H1 (cell line): Measurements from ENCODE around the gene DGAT2. TPM values are rescaled to one million over a fixed set of nuclear protein-coding genes. Genes with fewer than 3 reads are reported as not detected.

Experiments
- CTCF ChIA-PET: fragments of 300-600 bp; sonication (Branson Sonifier 250); formaldehyde crosslinking; loops from one replicate; lab custom pipeline; 2021; ENCODE audit not compliant: partially characterized antibody; lab: Charles Lee
- POLR2A ChIA-PET: fragments of 300-600 bp; sonication (Branson Sonifier 250); formaldehyde crosslinking; loops from one replicate; lab custom pipeline; 2021; ENCODE audit warnings: inconsistent platforms; ENCODE audit not compliant: partially characterized antibody; lab: Charles Lee
- DNase-seq, 2 experiments: peaks; one replicate each; pipeline versions ENCODE4 v3.0.0 to v3.0.0-alpha.2; 2010 to 2022; ENCODE audit warnings: low spot score in 2 of 2, low read depth in 1 of 2, mixed read lengths in 1 of 2
- FAIRE-seq: peaks from 2 replicates; lab custom pipeline; 2011; peaks lifted over from hg19 to GRCh38; lab: Jason Lieb, UNC
- H2AFZ ChIP-seq: 2 replicates; pipeline ENCODE4 v1.8.1; 2012; ENCODE audit warnings: low read length, inconsistent platforms
- H2AK5ac ChIP-seq: 2 replicates; pipeline ENCODE4 v1.6.1; 2013; ENCODE audit warnings: low read depth, low read length
- H2BK120ac ChIP-seq: replicated peaks from 2 replicates; pipeline ENCODE3; 2013; ENCODE audit warnings: low read depth, low read length, inconsistent platforms
- H2BK12ac ChIP-seq: 2 replicates; pipeline ENCODE4 v1.6.1; 2013; ENCODE audit warnings: low read depth, low read length
- H2BK15ac ChIP-seq: 2 replicates; pipeline ENCODE4 v1.6.1; 2013; ENCODE audit warnings: low read length
- H2BK20ac ChIP-seq: 2 replicates; pipeline ENCODE4 v1.6.1; 2013; ENCODE audit warnings: low read length
- H2BK5ac ChIP-seq: 2 replicates; pipeline ENCODE4 v1.6.1; 2013; ENCODE audit warnings: low read depth, low read length
- H3K14ac ChIP-seq: 2 replicates; pipeline ENCODE4 v1.6.1; 2013; ENCODE audit warnings: inconsistent platforms; ENCODE audit not compliant: insufficient read length
- H3K18ac ChIP-seq: 2 replicates; pipeline ENCODE4 v1.6.1; 2013; ENCODE audit warnings: low read length; ENCODE audit errors: extremely low read depth
- H3K23ac ChIP-seq: 2 replicates; pipeline ENCODE4 v1.6.1; 2013; ENCODE audit warnings: inconsistent platforms; ENCODE audit not compliant: insufficient read length
- H3K23me2 ChIP-seq: 2 replicates; pipeline ENCODE4 v1.6.1; 2013; ENCODE audit warnings: low read depth, low read length
- H3K27ac ChIP-seq: 2 replicates; pipeline ENCODE4 v1.6.1; 2011; ENCODE audit warnings: low read depth, low read length, inconsistent platforms
- H3K27me3 ChIP-seq, 4 experiments: replicated peaks in 1 of 4; 1 replicate in 1 of 4; 2 replicates in 3 of 4; pipeline versions ENCODE4 v1.6.1 to v1.8.1; 2011 to 2013; ENCODE audit warnings: low read length in 3 of 4, mild to moderate bottlenecking in 3 of 4, inconsistent platforms in 2 of 4, mixed read lengths in 2 of 4, moderate library complexity in 1 of 4; ENCODE audit not compliant: control insufficient read depth in 3 of 4, insufficient read depth in 3 of 4; ENCODE audit errors: extremely low read depth in 1 of 4
- H3K36me3 ChIP-seq, 4 experiments: 2 replicates each; pipeline versions ENCODE4 v1.6.1 to v1.8.1; 2011 to 2013; ENCODE audit warnings: mild to moderate bottlenecking in 4 of 4, low read length in 3 of 4, moderate library complexity in 2 of 4, control low read depth in 1 of 4, inconsistent platforms in 1 of 4; ENCODE audit not compliant: insufficient read depth in 4 of 4, control insufficient read depth in 2 of 4
- H3K4ac ChIP-seq: replicated peaks from 2 replicates; pipeline ENCODE3; 2013; ENCODE audit warnings: low read length, low read depth, mixed read lengths, inconsistent platforms; ENCODE audit not compliant: insufficient read length
- H3K4me1 ChIP-seq, 4 experiments: replicated peaks in 1 of 4; 1 replicate in 1 of 4; 2 replicates in 3 of 4; pipeline versions ENCODE4 v1.6.1 to v1.8.1; 2011 to 2013; ENCODE audit warnings: low read length in 3 of 4, inconsistent platforms in 2 of 4, mixed read lengths in 1 of 4; ENCODE audit not compliant: insufficient read depth in 4 of 4, control insufficient read depth in 3 of 4
- H3K4me2 ChIP-seq, 2 experiments: 2 replicates each; pipeline versions ENCODE4 v1.6.1 to v1.8.1; 2011 to 2013; ENCODE audit warnings: low read depth in 2 of 2, low read length in 2 of 2, control low read depth in 1 of 2, inconsistent platforms in 1 of 2, mild to moderate bottlenecking in 1 of 2; ENCODE audit not compliant: insufficient read depth in 1 of 2
- H3K4me3 ChIP-seq, 4 experiments: fragments of 200-600, 300-600 bp in 1 of 4; sonication (generic), shearing (Covaris generic), sonication (Bioruptor Twin) in 1 of 4; 2 replicates each; pipeline versions ENCODE4 v1.5.1 to v1.8.1; 2011 to 2016; ENCODE audit warnings: low read length in 4 of 4, low read depth in 3 of 4, control low read depth in 2 of 4, inconsistent platforms in 2 of 4, mild to moderate bottlenecking in 2 of 4, mixed read lengths in 1 of 4, moderate library complexity in 1 of 4; ENCODE audit not compliant: insufficient read depth in 2 of 4; ENCODE audit errors: extremely low read depth in 1 of 4
- H3K56ac ChIP-seq: replicated peaks from 2 replicates; pipeline ENCODE3; 2013; ENCODE audit warnings: low read depth, mild to moderate bottlenecking, mixed read lengths, low read length, inconsistent platforms; ENCODE audit not compliant: insufficient read length
- H3K79me1 ChIP-seq: 2 replicates; pipeline ENCODE4 v1.6.1; 2013; ENCODE audit warnings: low read depth, low read length, control low read depth
- H3K79me2 ChIP-seq, 2 experiments: 2 replicates each; pipeline versions ENCODE4 v1.6.1 to v1.8.1; 2012 to 2013; ENCODE audit warnings: low read length in 2 of 2, mild to moderate bottlenecking in 2 of 2, inconsistent platforms in 1 of 2; ENCODE audit not compliant: insufficient read depth in 2 of 2, control insufficient read depth in 1 of 2
- H3K9ac ChIP-seq, 4 experiments: replicated peaks in 1 of 4; 1 replicate in 1 of 4; 2 replicates in 3 of 4; pipeline versions ENCODE4 v1.6.1 to v1.8.1; 2011 to 2013; ENCODE audit warnings: low read depth in 3 of 4, low read length in 3 of 4, control low read depth in 2 of 4, mild to moderate bottlenecking in 2 of 4, moderate library complexity in 2 of 4, inconsistent platforms in 1 of 4; ENCODE audit errors: extremely low read depth in 1 of 4
- H3K9me3 ChIP-seq, 2 experiments: 2 replicates each; pipeline versions ENCODE4 v1.6.1 to v1.8.1; 2012 to 2013; ENCODE audit warnings: mild to moderate bottlenecking in 2 of 2, moderate library complexity in 2 of 2, control low read depth in 1 of 2, inconsistent platforms in 1 of 2, low read depth in 1 of 2, low read length in 1 of 2, mixed read lengths in 1 of 2; ENCODE audit not compliant: insufficient read depth in 2 of 2
- H4K20me1 ChIP-seq, 2 experiments: replicated peaks in 1 of 2; 2 replicates each; pipeline versions ENCODE3 to v1.8.1; 2011 to 2013; ENCODE audit warnings: inconsistent platforms in 2 of 2, low read length in 2 of 2, mild to moderate bottlenecking in 1 of 2; ENCODE audit not compliant: insufficient read depth in 2 of 2, control insufficient read depth in 1 of 2
- H4K5ac ChIP-seq: 2 replicates; pipeline ENCODE4 v1.6.1; 2013; ENCODE audit warnings: low read length, low read depth, mixed read lengths, inconsistent platforms; ENCODE audit not compliant: insufficient read length
- H4K8ac ChIP-seq: 2 replicates; pipeline ENCODE4 v1.8.0; 2013; ENCODE audit warnings: mild to moderate bottlenecking, moderate library complexity, low read length, inconsistent platforms; ENCODE audit not compliant: insufficient read depth; ENCODE audit errors: extremely low read depth
- H4K91ac ChIP-seq: replicated peaks from 2 replicates; pipeline ENCODE3; 2013; ENCODE audit warnings: low read length, mixed read lengths, inconsistent platforms; ENCODE audit not compliant: insufficient read length
- CBX5 ChIP-seq: fragments of 300-800, 300-1000 bp; sonication (generic); IDR thresholded peaks from 2 replicates; pipeline ENCODE4 v1.7.1; 2016; ENCODE audit warnings: antibody characterized with exemption, low read length, low read depth
- CBX8 ChIP-seq: fragments of 300-800, 300-1000 bp; sonication (generic); IDR thresholded peaks from 2 replicates; pipeline ENCODE4 v1.7.1; 2016; ENCODE audit warnings: low read depth, low read length, borderline replicate concordance
- EGR1 ChIP-seq: IDR thresholded peaks from 2 replicates; pipeline ENCODE4 v1.6.1; 2011; ENCODE audit warnings: low read depth, low read length, borderline replicate concordance
- EZH2 ChIP-seq: fragments of 200-600 bp; sonication (generic); IDR thresholded peaks from 2 replicates; pipeline ENCODE4 v1.7.1; 2012; ENCODE audit warnings: low read depth, mild to moderate bottlenecking, moderate library complexity, low read length, inconsistent platforms; ENCODE audit not compliant: severe bottlenecking
- KDM1A ChIP-seq: fragments of 200-600, 300-600 bp; sonication (generic); IDR thresholded peaks from 2 replicates; pipeline ENCODE4 v1.7.1; 2016; ENCODE audit warnings: mild to moderate bottlenecking, low read length, borderline replicate concordance
- NRF1 ChIP-seq: IDR thresholded peaks from 2 replicates; pipeline ENCODE4 v1.6.1; 2011; ENCODE audit warnings: mild to moderate bottlenecking, low read depth, low read length, improper control_type of control experiment
- PHF8 ChIP-seq: fragments of 200-600 bp; sonication (generic); conservative IDR thresholded peaks from 2 replicates; pipeline ENCODE4 v1.7.1; 2012; ENCODE audit warnings: low read depth, mild to moderate bottlenecking, inconsistent platforms, low read length, moderate library complexity
- POU5F1 ChIP-seq: IDR thresholded peaks from 2 replicates; pipeline ENCODE4 v1.6.1; 2011; ENCODE audit warnings: low read depth, mild to moderate bottlenecking, low read length, moderate library complexity
- TAF1 ChIP-seq: IDR thresholded peaks from 2 replicates; pipeline ENCODE4 v1.6.1; 2011; ENCODE audit warnings: mild to moderate bottlenecking, low read depth, low read length
- TEAD4 ChIP-seq: IDR thresholded peaks from 2 replicates; pipeline ENCODE4 v1.6.1; 2012; ENCODE audit warnings: low read depth, low read length, inconsistent platforms, mixed read lengths
- WGBS, 2 experiments: shearing (Covaris generic) in 1 of 2; methylation state at CpG; one replicate each; pipeline versions ENCODE4 v1.1.6 to v1.1.7; 2013 to 2015; ENCODE audit warnings: low lambda C conversion rate in 2 of 2, mixed read lengths in 2 of 2, inconsistent platforms in 1 of 2, low coverage in 1 of 2, missing lambda C conversion rate in 1 of 2; ENCODE audit not compliant: insufficient replicate concordance in 2 of 2, insufficient coverage in 1 of 2, insufficient read length in 1 of 2; ENCODE audit errors: extremely low coverage in 1 of 2, missing lambda C conversion rate in 1 of 2; 5-methylcytosine and 5-hydroxymethylcytosine counted together
- polyA plus RNA-seq, 7 experiments: library from polyadenylated mRNA; depleted of rRNA in 3 of 7; stranded (reverse) in 5 of 7; unstranded in 2 of 7; fragments of >200 nt in 5 of 7; fragments of 200-250 nt in 2 of 7; gene quantifications; 1 replicate in 5 of 7; 2 replicates in 1 of 7; 4 replicates in 1 of 7; pipeline versions ENCODE4 v1.2.1 to v1.2.3, GENCODE V29; 2011 to 2013; ENCODE audit warnings: missing spikeins in 2 of 7, mixed read lengths in 2 of 7
- total RNA-seq: library from RNA; stranded (reverse); fragmentation: NEBNext Ultra II Directional; extraction: Animal tissue kit (Norgen Biotek cat#: 25700); gene quantifications from 2 replicates; pipeline ENCODE4 v1.2.1, GENCODE V29; 2021
- TF ChIP-seq, protein P1 (sequence below): IDR thresholded peaks from 2 replicates; pipeline ENCODE4 v1.6.1; 2012; ENCODE audit warnings: low read length, inconsistent platforms

Gene DGAT2
- total and polyA plus RNA-seq, 2 of the 8 experiments (the other 6 are each of a cell fraction or from before 2014, with no cell fraction given): 3.2 to 5.9 TPM

DNA sequence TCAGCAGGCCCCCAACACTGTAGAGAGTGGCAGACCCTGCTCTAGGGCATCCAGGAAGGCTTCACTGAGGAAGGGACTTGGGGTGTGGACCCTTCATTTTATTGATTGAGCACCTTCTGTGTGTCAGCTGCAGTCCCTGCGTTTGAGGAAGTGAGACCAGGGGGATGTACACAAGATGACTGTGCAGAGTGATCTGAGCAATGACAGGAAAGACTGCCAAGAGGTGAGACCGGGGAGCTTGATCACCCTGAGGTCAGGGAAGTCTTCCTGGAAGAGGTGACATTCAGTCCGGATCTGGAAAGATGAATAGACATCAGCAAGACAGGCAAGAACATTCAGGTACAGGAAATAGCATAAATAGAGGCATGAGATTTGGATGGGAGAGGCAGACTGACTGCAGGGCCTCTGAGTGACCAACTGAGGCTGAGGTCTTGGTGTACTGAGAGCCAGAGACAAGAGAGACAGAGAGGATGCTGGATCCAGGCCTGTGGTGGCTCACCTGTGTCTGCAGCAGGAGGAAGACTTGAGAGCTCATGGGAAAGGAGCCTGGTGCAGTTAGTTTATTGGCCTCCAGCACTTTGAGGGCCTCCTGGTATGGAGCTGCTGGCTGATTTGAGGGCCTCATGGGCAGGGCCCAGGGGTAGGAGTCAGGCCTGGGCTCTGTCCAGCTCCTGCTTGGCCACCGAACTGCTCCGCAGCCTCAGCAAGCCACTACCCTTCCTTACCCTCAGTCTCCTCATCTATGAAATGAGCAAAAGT is 5.2 kb downstream of the DGAT2 start:
- Histone ChIP-seq H3K23ac (no peak overlapping the region), H3K79me1 (no peaks in the 10 kb centered on the region), H2AK5ac (no peak overlapping the region), H3K4me3 (no peak overlapping the region), H2BK120ac (no peak overlapping the region), H4K8ac (no peak overlapping the region), H3K27me3 (peaks cover 7 to 25% (median 19%) of the 10 kb centered on the region in 4 experiments), H2AFZ (no peak overlapping the region), H3K9me3 (no peaks in the 10 kb centered on the region), H3K14ac (no peak overlapping the region), H3K56ac (no peak overlapping the region), H2BK15ac (no peak overlapping the region), H3K4me1 (peaks cover 0 to 16% (median 13%) of the 10 kb centered on the region in 4 experiments; a peak in 6 of 7 replicates), H2BK5ac (no peak overlapping the region), H3K23me2 (peaks cover 5% of the 10 kb centered on the region; the same call in 1 of the 2 replicates), H2BK12ac (no peak overlapping the region), H3K79me2 (no peaks in the 10 kb centered on the region), H3K18ac (no peak overlapping the region), H4K91ac (no peak overlapping the region), H3K36me3 (no peaks in the 10 kb centered on the region), H3K27ac (no peak overlapping the region), H4K20me1 (no peaks in the 10 kb centered on the region), H3K4me2 (no peak overlapping the region), H3K4ac (no peak overlapping the region), H2BK20ac (no peak overlapping the region), H4K5ac (no peak overlapping the region), H3K9ac (no peak overlapping the region)
- POLR2A ChIA-PET: interaction anchor here (0.6 to 1.5 kb wide), 2 partner anchors 15 to 95 kb away, joined by 3 read pairs; no protein-coding TSS in a partner anchor
- no peak for DNase-seq
- 88% methylated on average over 5 of the region's 5 CpGs; no CpG with 5 or more reads in 1 of the 2 experiments for WGBS, 2 experiments
- CTCF ChIA-PET: interaction anchor here (1.0 to 2.5 kb wide), 6 partner anchors 15 to 537 kb away, joined by 3 to 9 read pairs (median 4); no protein-coding TSS in a partner anchor
- FAIRE-seq: no peak
- no peak for TF ChIP-seq EZH2
- TF ChIP-seq EGR1: no peak
- no peak for TF ChIP-seq CBX5
- no peak for TF ChIP-seq TAF1
- no peak for TF ChIP-seq POU5F1
- no peak for TF ChIP-seq KDM1A
- TF ChIP-seq PHF8: no peak
- TF ChIP-seq, protein P1, sequence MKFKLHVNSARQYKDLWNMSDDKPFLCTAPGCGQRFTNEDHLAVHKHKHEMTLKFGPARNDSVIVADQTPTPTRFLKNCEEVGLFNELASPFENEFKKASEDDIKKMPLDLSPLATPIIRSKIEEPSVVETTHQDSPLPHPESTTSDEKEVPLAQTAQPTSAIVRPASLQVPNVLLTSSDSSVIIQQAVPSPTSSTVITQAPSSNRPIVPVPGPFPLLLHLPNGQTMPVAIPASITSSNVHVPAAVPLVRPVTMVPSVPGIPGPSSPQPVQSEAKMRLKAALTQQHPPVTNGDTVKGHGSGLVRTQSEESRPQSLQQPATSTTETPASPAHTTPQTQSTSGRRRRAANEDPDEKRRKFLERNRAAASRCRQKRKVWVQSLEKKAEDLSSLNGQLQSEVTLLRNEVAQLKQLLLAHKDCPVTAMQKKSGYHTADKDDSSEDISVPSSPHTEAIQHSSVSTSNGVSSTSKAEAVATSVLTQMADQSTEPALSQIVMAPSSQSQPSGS: no peak
- no peak for TF ChIP-seq CBX8
- no peak for TF ChIP-seq TEAD4
- no peak for TF ChIP-seq NRF1
